Esophagus squamous epithelium (tissue), 5 donors: ENCODE data around the gene BTNL9. TPM values are rescaled to one million over a fixed set of nuclear protein-coding genes. Genes with fewer than 3 reads are reported as not detected.
"Not testable (repeated sequence)": the region's sequence is repeated elsewhere in the genome, so short reads cannot be mapped to it uniquely, and the experiment has no call there.

Experiments
- DNase-seq: peaks from one replicate; lab custom pipeline; 2025; lab: John Stamatoyannopoulos, UW
- H3K27ac ChIP-seq, 4 donors: fragments of 200-600 bp; sonication (generic); one replicate each; pipeline ENCODE4 v1.5.1; 2016 to 2019; ENCODE audit warnings: mild to moderate bottlenecking in 1 of 4
- H3K27me3 ChIP-seq, 4 donors: fragments of 200-600 bp; sonication (generic); 1 replicate in 3 of 4; 2 replicates in 1 of 4; pipeline versions ENCODE4 v1.5.1 to v1.6.0; 2017 to 2021; ENCODE audit warnings: antibody characterized with exemption in 1 of 4
- H3K36me3 ChIP-seq, 3 donors: fragments of 200-600 bp; sonication (generic); one replicate each; pipeline ENCODE4 v1.5.1; 2016 to 2019
- H3K4me1 ChIP-seq, 3 donors: fragments of 200-600 bp; sonication (generic); one replicate each; pipeline ENCODE4 v1.5.1; 2017 to 2019
- H3K4me3 ChIP-seq, 4 donors: fragments of 200-600 bp; sonication (generic); 1 replicate in 3 of 4; 2 replicates in 1 of 4; pipeline ENCODE4 v1.5.1; 2016 to 2019; ENCODE audit warnings: mild to moderate bottlenecking in 2 of 4, moderate library complexity in 1 of 4
- H3K9me3 ChIP-seq, 3 donors: fragments of 200-600 bp; sonication (generic); one replicate each; pipeline ENCODE4 v1.5.1; 2016 to 2019
- CTCF ChIP-seq, 6 experiments: fragments of 450-650 bp in 4 of 6; fragments of 200-600 bp in 2 of 6; sonication (generic) in 2 of 6; IDR thresholded peaks; one replicate each; pipeline ENCODE4 v1.5.1; 2016 to 2019; ENCODE audit warnings: antibody characterized with exemption in 6 of 6, mild to moderate bottlenecking in 4 of 6, moderate library complexity in 4 of 6
- POLR2A ChIP-seq, 4 donors: fragments of 450-650 bp; IDR thresholded peaks; one replicate each; pipeline ENCODE4 v1.6.1; 2017; ENCODE audit warnings: antibody characterized with exemption in 4 of 4, mild to moderate bottlenecking in 4 of 4, moderate library complexity in 3 of 4
- WGBS, 2 donors: methylation state at CpG; one replicate each; pipeline ENCODE4 v1.1.5; 2018; 5-methylcytosine and 5-hydroxymethylcytosine counted together
- intact Hi-C: fragments of 100-400 bp; cut with DNase I; formaldehyde crosslinking; loops from one replicate; pipeline ENCODE4 v1.15.0; 2022
- total RNA-seq, 4 donors: library from RNA; depleted of rRNA; stranded (reverse); fragments of >200 nt; gene quantifications; one replicate each; pipeline ENCODE4 v1.1.0, GENCODE V29; 2016
- donor health status: DM: yes; HTN: yes; CAD: no.

The BTNL9 gene
- total RNA-seq, 4 donors from 2014 or later: 0.75 to 27.7 (median 4.1) TPM

- Histone ChIP-seq H3K9me3 (no peaks in the 10 kb centered on the region), H3K27me3 (peaks cover 0 to 60% (median 2%) of the 10 kb centered on the region in 4 donors), H3K4me1 (no peaks in the 10 kb centered on the region), H3K27ac (no peak overlapping the region), H3K36me3 (no peaks in the 10 kb centered on the region), H3K4me3 (no peak overlapping the region)
- WGBS, 2 donors: 35 to 74% methylated on average over 4 to 6 of the region's 7 CpGs
- TF ChIP-seq CTCF (IDR thresholded peaks at IDR 0.05) (no peak), POLR2A (IDR thresholded peaks at IDR 0.05) (no peak)
- DNase-seq: no peak
- intact Hi-C loops: no loop called here
Observed at GRCh38 chr5:181086884-181087205, 46.8 kb downstream of the BTNL9 start.

GRCh38 chr5:181087309-181087708 is 47.2 kb downstream of the BTNL9 start:
- WGBS, 2 donors: 70% methylated on average over 10 of the region's 10 CpGs
- Histone ChIP-seq H3K4me3 (no peak overlapping the region), H3K27me3 (peaks cover 0 to 59% (median 2%) of the 10 kb centered on the region in 4 donors), H3K9me3 (no peaks in the 10 kb centered on the region), H3K36me3 (no peaks in the 10 kb centered on the region), H3K4me1 (no peaks in the 10 kb centered on the region), H3K27ac (no peak overlapping the region)
- no peak for DNase-seq
- TF ChIP-seq POLR2A (IDR thresholded peaks at IDR 0.05) (no peak), CTCF (IDR thresholded peaks at IDR 0.05) (no peak)
- intact Hi-C loops: no loop called here

GRCh38 chr5:181088289-181088688 is 48.2 kb downstream of the BTNL9 start:
- TF ChIP-seq CTCF (IDR thresholded peaks at IDR 0.05) (peak in 1 of 6 experiments; percentile 12), POLR2A (IDR thresholded peaks at IDR 0.05) (no peak)
- no peaks in the 10 kb centered on the region for H3K9me3 ChIP-seq
- peaks cover 0 to 59% (median 0%) of the 10 kb centered on the region in 4 donors for H3K27me3 ChIP-seq

GRCh38 chr5:181092428-181092827 is 52.4 kb downstream of the BTNL9 start:
- DNase-seq: no peak
- H3K27ac ChIP-seq: no peak overlapping the region
- no peaks in the 10 kb centered on the region for H3K36me3 ChIP-seq
- intact Hi-C loops: no loop called here
- H3K4me3 ChIP-seq: no peak overlapping the region
- 69% methylated on average over 5 to 7 of the region's 7 CpGs for whole genome bisulfite sequencing, 2 donors
- no peaks in the 10 kb centered on the region for H3K4me1 ChIP-seq
- no peaks in the 10 kb centered on the region for H3K9me3 ChIP-seq
- H3K27me3 ChIP-seq: peaks cover 0 to 43% (median 0%) of the 10 kb centered on the region in 4 donors
- no peak for TF ChIP-seq CTCF (IDR thresholded peaks at IDR 0.05)
- no peak for TF ChIP-seq POLR2A (IDR thresholded peaks at IDR 0.05)

More at GRCh38 chr5:181088289-181088688, 48.2 kb downstream of the BTNL9 start:
- DNase-seq: no peak
- H3K4me3 ChIP-seq: no peak overlapping the region
- intact Hi-C loops: no loop called here
- H3K4me1 ChIP-seq: no peaks in the 10 kb centered on the region
- 51 to 64% methylated on average over 3 to 10 of the region's 10 CpGs for WGBS, 2 donors
- no peaks in the 10 kb centered on the region for H3K36me3 ChIP-seq
- no peak overlapping the region for H3K27ac ChIP-seq

- H3K4me1 ChIP-seq, H3K4me3 ChIP-seq, H3K9me3 ChIP-seq, H3K36me3 ChIP-seq, H3K27ac ChIP-seq, DNase-seq, intact Hi-C loops: not testable (repeated sequence)
- peaks cover 8 to 54% (median 10%) of the 10 kb centered on the region in 4 donors for H3K27me3 ChIP-seq
- 88 to 100% methylated on average over 1 to 2 of the region's 3 CpGs for WGBS, 2 donors
Observed at GRCh38 chr5:181095162-181095561, 55.1 kb downstream of the BTNL9 start.

- H3K4me1 ChIP-seq, intact Hi-C loops, H3K36me3 ChIP-seq, H3K9me3 ChIP-seq, DNase-seq, H3K4me3 ChIP-seq, H3K27ac ChIP-seq: not testable (repeated sequence)
- H3K27me3 ChIP-seq: peaks cover 8 to 59% (median 10%) of the 10 kb centered on the region in 4 donors
- no CpG with 5 or more reads among the region's 26 CpGs for WGBS, 2 donors
Observed at GRCh38 chr5:181096721-181097382, 56.8 kb downstream of the BTNL9 start.

GRCh38 chr5:181097383-181097753 is 57.3 kb downstream of the BTNL9 start:
- peaks cover 8 to 55% (median 10%) of the 10 kb centered on the region in 4 donors for H3K27me3 ChIP-seq
- no CpG with 5 or more reads among the region's 26 CpGs for WGBS, 2 donors
- DNase-seq, H3K27ac ChIP-seq, H3K36me3 ChIP-seq, H3K4me1 ChIP-seq, H3K4me3 ChIP-seq, intact Hi-C loops, H3K9me3 ChIP-seq: not testable (repeated sequence)

GRCh38 chr5:181097759-181098491 is 57.9 kb downstream of the BTNL9 start:
- DNase-seq, H3K9me3 ChIP-seq, H3K4me1 ChIP-seq, intact Hi-C loops, H3K36me3 ChIP-seq, H3K27ac ChIP-seq: not testable (repeated sequence)
- peak overlapping the region in 1 of 4 donors; percentile 22 for H3K4me3 ChIP-seq
- WGBS, 2 donors: no CpG with 5 or more reads among the region's 56 CpGs
- H3K27me3 ChIP-seq: peaks cover 8 to 51% (median 10%) of the 10 kb centered on the region in 4 donors
